ENCODE results near the gene WIPF3. TPM values are rescaled to one million over a fixed set of nuclear protein-coding genes. Genes with fewer than 3 reads are reported as not detected.

The WIPF3 gene
- total and polyA plus RNA-seq, 8 donors: 0.50 to 1.7 (median 1.0) TPM; not detected in 1

GRCh38 chr7:29884399-29885272 lies 78.3 kb downstream of the WIPF3 start:
- DNase-seq: peak in 1 of 4 donors; percentile 41
- Histone ChIP-seq H3K4me1 (no peaks in the 10 kb centered on the region), H3K4me3 (peak overlapping the region in 1 of 2 donors; percentile 13), H3K9me3 (no peaks in the 10 kb centered on the region), H3K27me3 (peaks cover 2 to 21% of the 10 kb centered on the region in 2 donors), H3K27ac (no peak overlapping the region), H3K36me3 (no peaks in the 10 kb centered on the region)
- peak; percentile 78 for ATAC-seq
- TF ChIP-seq CTCF (IDR thresholded peaks at IDR 0.05): no peak
- intact Hi-C loops (cut with DNase I): no loop called here

- intact Hi-C loops (cut with DNase I): no loop called here
- DNase-seq (no peak), ATAC-seq (no peak)
- H3K4me1 ChIP-seq: no peaks in the 10 kb centered on the region
- no peaks in the 10 kb centered on the region for H3K9me3 ChIP-seq
- peaks cover 2 to 21% of the 10 kb centered on the region in 2 donors for H3K27me3 ChIP-seq
- no peak for TF ChIP-seq CTCF (IDR thresholded peaks at IDR 0.05)
- H3K4me3 ChIP-seq: no peak overlapping the region
- no peak overlapping the region for H3K27ac ChIP-seq
- H3K36me3 ChIP-seq: no peaks in the 10 kb centered on the region
Measured at GRCh38 chr7:29885626-29886025, 79.3 kb downstream of the WIPF3 start.

- no peaks in the 10 kb centered on the region for H3K4me1 ChIP-seq
- DNase-seq (no peak), ATAC-seq (no peak)
- H3K27ac ChIP-seq: no peak overlapping the region
- H3K4me3 ChIP-seq: no peak overlapping the region
- intact Hi-C loops (cut with DNase I): no loop called here
- no peaks in the 10 kb centered on the region for H3K36me3 ChIP-seq
- H3K27me3 ChIP-seq: peaks cover 2 to 21% of the 10 kb centered on the region in 2 donors
- H3K9me3 ChIP-seq: no peaks in the 10 kb centered on the region
- no peak for TF ChIP-seq CTCF (IDR thresholded peaks at IDR 0.05)
Measured at GRCh38 chr7:29886827-29887226, 80.5 kb downstream of the WIPF3 start.

- ATAC-seq: no peak
Measured at GRCh38 chr7:29888006-29888405, 81.7 kb downstream of the WIPF3 start.

More at GRCh38 chr7:29888006-29888405, 81.7 kb downstream of the WIPF3 start:
- Histone ChIP-seq H3K27me3 (peaks cover 1 to 20% of the 10 kb centered on the region in 2 donors), H3K4me3 (no peak overlapping the region), H3K27ac (no peak overlapping the region), H3K9me3 (no peaks in the 10 kb centered on the region), H3K36me3 (no peaks in the 10 kb centered on the region), H3K4me1 (no peaks in the 10 kb centered on the region)
- DNase-seq: no peak
- TF ChIP-seq CTCF (IDR thresholded peaks at IDR 0.05): no peak
- intact Hi-C loops (cut with DNase I): no loop called here
